Neural progenitor cell (in vitro differentiated cells): ENCODE results near the gene ERC2. TPM values are rescaled to one million over a fixed set of nuclear protein-coding genes. Genes with fewer than 3 reads are reported as not detected.

ENCODE experiments used
- DNase-seq: peaks from one replicate; pipeline ENCODE4 v3.0.0-alpha.2; 2016; ENCODE audit warnings: low spot score
- H2AFZ ChIP-seq: fragments of 200-600 bp; sonication (generic); replicated peaks from 2 replicates; pipeline ENCODE4 v1.6.1; 2016; ENCODE audit warnings: antibody characterized with exemption
- H3F3A ChIP-seq: fragments of 200-600 bp; sonication (generic); 2 replicates; pipeline ENCODE4 v1.6.1; 2016; ENCODE audit warnings: antibody characterized with exemption, low read depth
- H3K27ac ChIP-seq: fragments of 200-600 bp; sonication (generic); 2 replicates; pipeline ENCODE4 v1.5.1; 2016; ENCODE audit warnings: mild to moderate bottlenecking
- H3K27me3 ChIP-seq: fragments of 200-600 bp; sonication (generic); 2 replicates; pipeline ENCODE4 v1.6.1; 2016; ENCODE audit warnings: mild to moderate bottlenecking, moderate library complexity
- H3K36me3 ChIP-seq: fragments of 200-600 bp; sonication (generic); 2 replicates; pipeline ENCODE4 v1.5.1; 2016
- H3K4me1 ChIP-seq: fragments of 200-600 bp; sonication (generic); 2 replicates; pipeline ENCODE4 v1.6.1; 2016; ENCODE audit warnings: mixed run types
- H3K4me2 ChIP-seq: fragments of 200-600 bp; sonication (generic); 2 replicates; pipeline ENCODE4 v1.6.1; 2016
- H3K4me3 ChIP-seq: fragments of 200-600 bp; sonication (generic); 2 replicates; pipeline ENCODE4 v1.5.1; 2016
- H3K79me2 ChIP-seq: fragments of 200-600 bp; sonication (generic); 2 replicates; pipeline ENCODE4 v1.6.1; 2016; ENCODE audit warnings: low read depth
- H3K9ac ChIP-seq: fragments of 200-600 bp; sonication (generic); 2 replicates; pipeline ENCODE4 v1.6.1; 2016
- H3K9me3 ChIP-seq: fragments of 200-600 bp; sonication (generic); 2 replicates; pipeline ENCODE4 v1.5.1; 2016; ENCODE audit warnings: low read depth
- H4K20me1 ChIP-seq: fragments of 200-600 bp; sonication (generic); 2 replicates; pipeline ENCODE4 v1.6.1; 2016; ENCODE audit warnings: low read depth
- H3K27ac Mint-ChIP-seq: 3 replicates; pipeline ENCODE4 v1.8.0; 2021; ENCODE audit warnings: mixed read lengths
- H3K27me3 Mint-ChIP-seq: 2 replicates; pipeline ENCODE4 v1.8.0; 2022; ENCODE audit warnings: low read depth, mild to moderate bottlenecking, inconsistent platforms, moderate library complexity, mixed read lengths; ENCODE audit not compliant: insufficient read depth
- H3K36me3 Mint-ChIP-seq: 3 replicates; pipeline ENCODE4 v1.8.0; 2021; ENCODE audit warnings: mixed read lengths
- H3K4me1 Mint-ChIP-seq: 3 replicates; pipeline ENCODE4 v1.8.0; 2021; ENCODE audit warnings: mixed read lengths
- H3K4me3 Mint-ChIP-seq: 3 replicates; pipeline ENCODE4 v1.8.0; 2021; ENCODE audit warnings: mild to moderate bottlenecking, moderate library complexity, mixed read lengths
- H3K9me3 Mint-ChIP-seq: 3 replicates; pipeline ENCODE4 v1.8.0; 2020; ENCODE audit warnings: mixed read lengths
- CTCF ChIP-seq: fragments of 200-600 bp; sonication (generic); IDR thresholded peaks from 2 replicates; pipeline ENCODE4 v1.5.1; 2017; ENCODE audit warnings: antibody characterized with exemption, mild to moderate bottlenecking
- EZH2 ChIP-seq: fragments of 200-600 bp; sonication (generic); IDR thresholded peaks from 2 replicates; pipeline ENCODE4 v1.6.1; 2017; ENCODE audit warnings: antibody characterized with exemption, mild to moderate bottlenecking, moderate library complexity
- EZH2phosphoT487 ChIP-seq: fragments of 200-600 bp; sonication (generic); IDR thresholded peaks from 2 replicates; pipeline ENCODE4 v1.6.1; 2017; ENCODE audit warnings: antibody characterized with exemption
- total RNA-seq: library from RNA; depleted of rRNA; stranded (reverse); fragments of >200 nt; gene quantifications from 2 replicates; pipeline ENCODE4 v1.2.3, GENCODE V29; 2015; ENCODE audit warnings: low replicate concordance

The ERC2 gene
- total RNA-seq, 1 donor from 2014 or later: 24.8 TPM

GRCh38 chr3:56291244-56291680, 177.0 kb downstream of the ERC2 start:
- H3K9ac ChIP-seq: no peak overlapping the region
- no peak overlapping the region for H3K4me2 ChIP-seq
- no peak overlapping the region for H3K4me3 ChIP-seq
- no peaks in the 10 kb centered on the region for H3F3A ChIP-seq
- H2AFZ ChIP-seq: no peak overlapping the region
- Mint-ChIP-seq H3K4me3 (no peak overlapping the region), H3K27me3 (no peaks in the 10 kb centered on the region), H3K9me3 (no peaks in the 10 kb centered on the region), H3K27ac (no peak overlapping the region), H3K4me1 (peaks cover 4% of the 10 kb centered on the region), H3K36me3 (peaks cover 12% of the 10 kb centered on the region)
- peaks cover 3% of the 10 kb centered on the region for H3K4me1 ChIP-seq
- no peaks in the 10 kb centered on the region for H3K9me3 ChIP-seq
- H3K36me3 ChIP-seq: no peaks in the 10 kb centered on the region
- no peak overlapping the region for H3K27ac ChIP-seq
- H4K20me1 ChIP-seq: no peaks in the 10 kb centered on the region
- no peaks in the 10 kb centered on the region for H3K79me2 ChIP-seq
- H3K27me3 ChIP-seq: no peaks in the 10 kb centered on the region
- no peak for DNase-seq
- no peak for TF ChIP-seq EZH2
- TF ChIP-seq EZH2phosphoT487: no peak
- TF ChIP-seq CTCF: no peak

- DNase-seq: no peak
- Mint-ChIP-seq H3K9me3 (no peaks in the 10 kb centered on the region), H3K27me3 (no peaks in the 10 kb centered on the region), H3K36me3 (peaks cover 5% of the 10 kb centered on the region), H3K4me3 (no peak overlapping the region), H3K27ac (no peak overlapping the region), H3K4me1 (peaks cover 3% of the 10 kb centered on the region)
- Histone ChIP-seq H3K9ac (no peak overlapping the region), H3K4me3 (no peak overlapping the region), H3K79me2 (no peaks in the 10 kb centered on the region), H2AFZ (no peak overlapping the region), H3K9me3 (no peaks in the 10 kb centered on the region), H4K20me1 (no peaks in the 10 kb centered on the region), H3K27ac (no peak overlapping the region), H3F3A (no peaks in the 10 kb centered on the region), H3K4me1 (peaks cover 9% of the 10 kb centered on the region), H3K36me3 (no peaks in the 10 kb centered on the region), H3K27me3 (no peaks in the 10 kb centered on the region), H3K4me2 (no peak overlapping the region)
- TF ChIP-seq EZH2phosphoT487 (no peak), CTCF (no peak), EZH2 (no peak)
Observed at GRCh38 chr3:56290374-56290773, 177.9 kb downstream of the ERC2 start.

- H2AFZ ChIP-seq: no peak overlapping the region
- H3K4me3 Mint-ChIP-seq: no peak overlapping the region
- H3K27me3 ChIP-seq: no peaks in the 10 kb centered on the region
- peaks cover 4% of the 10 kb centered on the region for H3K36me3 Mint-ChIP-seq
- no peaks in the 10 kb centered on the region for H3K36me3 ChIP-seq
- DNase-seq: no peak
- H3K4me2 ChIP-seq: no peak overlapping the region
- no peaks in the 10 kb centered on the region for H3F3A ChIP-seq
- H3K27ac Mint-ChIP-seq: no peak overlapping the region
- H3K27ac ChIP-seq: no peak overlapping the region
- H3K4me1 Mint-ChIP-seq: peaks cover 11% of the 10 kb centered on the region
- H3K9me3 ChIP-seq: no peaks in the 10 kb centered on the region
- no peaks in the 10 kb centered on the region for H3K9me3 Mint-ChIP-seq
- H3K79me2 ChIP-seq: no peaks in the 10 kb centered on the region
- no peak overlapping the region for H3K9ac ChIP-seq
- no peak for TF ChIP-seq CTCF
- no peak for TF ChIP-seq EZH2
- TF ChIP-seq EZH2phosphoT487: no peak
- no peak overlapping the region for H3K4me3 ChIP-seq
- peaks cover 13% of the 10 kb centered on the region for H3K4me1 ChIP-seq
- H3K27me3 Mint-ChIP-seq: peaks cover 3% of the 10 kb centered on the region
- no peaks in the 10 kb centered on the region for H4K20me1 ChIP-seq
Observed at GRCh38 chr3:56288258-56288657, 180.0 kb downstream of the ERC2 start.
